HepG2 (cell line): ENCODE measurements around the gene DOC2A. TPM values are rescaled to one million over a fixed set of nuclear protein-coding genes. Genes with fewer than 3 reads are reported as not detected.
A peak's percentile ranks its signal among the peaks of the same experiment; 100 is the strongest.

ENCODE experiments used
- CAMTA2 ChIP-seq: sonication (generic); formaldehyde crosslinking; IDR thresholded peaks from 2 replicates; pipeline ENCODE4 v1.4.0; 2020; ENCODE audit warnings: mild to moderate bottlenecking, missing genetic modification reagents, borderline replicate concordance
- HOXD1 ChIP-seq: sonication (generic); formaldehyde crosslinking; IDR thresholded peaks from 2 replicates; pipeline ENCODE4 v1.5.0; 2020; ENCODE audit warnings: missing genetic modification reagents
- LBX2 ChIP-seq: sonication (generic); formaldehyde crosslinking; IDR thresholded peaks from 2 replicates; pipeline ENCODE4 v1.5.0; 2020; ENCODE audit warnings: missing genetic modification reagents, mild to moderate bottlenecking, borderline replicate concordance
- LRRFIP1 ChIP-seq: sonication (generic); formaldehyde crosslinking; conservative IDR thresholded peaks from 2 replicates; pipeline ENCODE4 v1.4.0; 2020; ENCODE audit warnings: missing genetic modification reagents
- MATR3 ChIP-seq: sonication (generic); formaldehyde crosslinking; IDR thresholded peaks from 2 replicates; pipeline ENCODE4 v1.4.0; 2020; ENCODE audit warnings: missing genetic modification reagents
- PHF21A ChIP-seq: sonication (generic); formaldehyde crosslinking; IDR thresholded peaks from 2 replicates; pipeline ENCODE4 v1.5.0; 2020; ENCODE audit warnings: mild to moderate bottlenecking, missing genetic modification reagents
- PLRG1 ChIP-seq: fragments of 450-650 bp; conservative IDR thresholded peaks from 2 replicates; pipeline ENCODE4 v1.6.1; 2016
- RBFOX2 ChIP-seq: fragments of 200-400 bp; formaldehyde crosslinking; IDR thresholded peaks from 2 replicates; pipeline ENCODE4 v1.6.1; 2017; ENCODE audit warnings: low read depth, mild to moderate bottlenecking, low read length
- RCOR2 ChIP-seq: IDR thresholded peaks from 2 replicates; pipeline ENCODE4 v1.6.1; 2016; ENCODE audit warnings: missing biosample characterization, missing genetic modification reagents
- SAFB2 ChIP-seq: sonication (generic); formaldehyde crosslinking; IDR thresholded peaks from 2 replicates; pipeline ENCODE4 v1.5.1; 2020; ENCODE audit warnings: missing genetic modification reagents, low read depth, mild to moderate bottlenecking, borderline replicate concordance
- SNAPC2 ChIP-seq: sonication (generic); formaldehyde crosslinking; IDR thresholded peaks from 2 replicates; pipeline ENCODE4 v1.8.1; 2022; ENCODE audit warnings: mild to moderate bottlenecking, missing genetic modification reagents
- SP140L ChIP-seq: sonication (generic); formaldehyde crosslinking; IDR thresholded peaks from 2 replicates; pipeline ENCODE4 v1.4.0; 2020; ENCODE audit warnings: missing genetic modification reagents, borderline replicate concordance
- STAT6 ChIP-seq: sonication (generic); formaldehyde crosslinking; IDR thresholded peaks from 2 replicates; pipeline ENCODE4 v1.4.0; 2020; ENCODE audit warnings: missing genetic modification reagents, mild to moderate bottlenecking, borderline replicate concordance
- TBP ChIP-seq: sonication (generic); formaldehyde crosslinking; IDR thresholded peaks from 2 replicates; pipeline ENCODE4 v1.5.0; 2020; ENCODE audit warnings: missing genetic modification reagents
- TCF12 ChIP-seq, 2 experiments: fragments of 450-650 bp in 1 of 2; sonication (generic) in 1 of 2; formaldehyde crosslinking in 1 of 2; IDR thresholded peaks; 2 replicates each; pipeline versions ENCODE4 v1.6.1 to v1.8.0; 2017 to 2022; ENCODE audit warnings: antibody characterized with exemption in 1 of 2, mild to moderate bottlenecking in 1 of 2, missing genetic modification reagents in 1 of 2, moderate library complexity in 1 of 2
- TEAD2 ChIP-seq: sonication (generic); formaldehyde crosslinking; IDR thresholded peaks from 2 replicates; pipeline ENCODE4 v1.9.0; 2021; ENCODE audit warnings: missing genetic modification reagents
- ZMYM2 ChIP-seq: sonication (generic); formaldehyde crosslinking; IDR thresholded peaks from 2 replicates; pipeline ENCODE4 v1.8.0; 2022; ENCODE audit warnings: mild to moderate bottlenecking, missing genetic modification reagents
- ZNF10 ChIP-seq: sonication (generic); formaldehyde crosslinking; IDR thresholded peaks from 2 replicates; pipeline ENCODE4 v1.4.0; 2020; ENCODE audit warnings: mild to moderate bottlenecking, low read depth, missing genetic modification reagents, borderline replicate concordance
- ZNF124 ChIP-seq: sonication (generic); formaldehyde crosslinking; IDR thresholded peaks from 2 replicates; pipeline ENCODE4 v1.4.0; 2020; ENCODE audit warnings: missing genetic modification reagents
- ZNF20 ChIP-seq: sonication (generic); formaldehyde crosslinking; IDR thresholded peaks from 2 replicates; pipeline ENCODE4 v1.4.0; 2020; ENCODE audit warnings: mild to moderate bottlenecking, moderate library complexity, missing genetic modification reagents
- ZNF24 ChIP-seq: fragments of 450-650 bp; IDR thresholded peaks from 2 replicates; pipeline ENCODE4 v1.6.1; 2017; ENCODE audit warnings: antibody characterized with exemption, mild to moderate bottlenecking
- ZNF296 ChIP-seq: sonication (generic); formaldehyde crosslinking; conservative IDR thresholded peaks from 2 replicates; pipeline ENCODE4 v1.5.0; 2020; ENCODE audit warnings: mild to moderate bottlenecking, missing genetic modification reagents
- ZNF549 ChIP-seq: sonication (generic); formaldehyde crosslinking; IDR thresholded peaks from 2 replicates; pipeline ENCODE4 v1.5.0; 2020; ENCODE audit warnings: missing genetic modification reagents
- ZNF619 ChIP-seq: sonication (generic); formaldehyde crosslinking; IDR thresholded peaks from 2 replicates; pipeline ENCODE4 v1.4.0; 2020; ENCODE audit warnings: mild to moderate bottlenecking, missing genetic modification reagents
- ZNF678 ChIP-seq: sonication (generic); formaldehyde crosslinking; IDR thresholded peaks from 2 replicates; pipeline ENCODE4 v1.4.0; 2020; ENCODE audit warnings: mild to moderate bottlenecking, missing genetic modification reagents
- ZNF720 ChIP-seq: sonication (generic); formaldehyde crosslinking; IDR thresholded peaks from 2 replicates; pipeline ENCODE4 v1.4.0; 2020; ENCODE audit warnings: missing genetic modification reagents
- polyA plus RNA-seq, 8 experiments: library from polyadenylated mRNA; depleted of rRNA in 3 of 8; stranded (reverse) in 7 of 8; unstranded in 1 of 8; fragments of >200 nt; fragmentation: Illumina TruSeq in 4 of 8; extraction: Trizol in 4 of 8; gene quantifications; 2 replicates each; pipeline versions ENCODE4 v1.2.1 to v1.2.3, GENCODE V29; 2011 to 2016; ENCODE audit warnings: low read depth in 4 of 8, missing spikeins in 1 of 8, mixed read lengths in 1 of 8; ENCODE audit not compliant: insufficient read depth in 1 of 8
- total RNA-seq, 5 experiments: library from RNA; depleted of rRNA; stranded (reverse); fragments of >200 nt; fragmentation: Illumina TruSeq; extraction: Trizol; gene quantifications; 2 replicates each; pipeline ENCODE4 v1.2.3, GENCODE V29; 2016; ENCODE audit warnings: low read depth in 1 of 5

Gene DOC2A
- total and polyA plus RNA-seq, 2 of the 13 experiments (the other 11 are each of a cell fraction or from before 2014, with no cell fraction given) = 0.15 to 0.55 TPM

- TF ChIP-seq SAFB2 (CRISPR knock-in tag) (peak; percentile 78), ZNF619 (CRISPR knock-in tag) (no peak), TBP (CRISPR knock-in tag) (no peak), ZNF10 (CRISPR knock-in tag) (no peak), PLRG1 (no peak), ZMYM2 (CRISPR knock-in tag) (peak; percentile 51; the same call in 1 of the 2 replicates), SP140L (CRISPR knock-in tag) (no peak; the same call in 1 of the 2 replicates), RCOR2 (CRISPR knock-in tag) (no peak), TEAD2 (0 out of 2 replicates have a peak, but pooled peaks have one; percentile 71), LRRFIP1 (CRISPR knock-in tag) (no peak), CAMTA2 (peak; percentile 79; the same call in 1 of the 2 replicates), ZNF296 (CRISPR knock-in tag) (peak; percentile 31; the same call in 1 of the 2 replicates), RBFOX2 (peak; percentile 90), ZNF549 (CRISPR knock-in tag) (no peak), MATR3 (CRISPR knock-in tag) (no peak), LBX2 (CRISPR knock-in tag) (peak; percentile 74; the same call in 1 of the 2 replicates), ZNF720 (CRISPR knock-in tag) (no peak; the same call in 1 of the 2 replicates), HOXD1 (CRISPR knock-in tag) (peak; percentile 74; the same call in 1 of the 2 replicates), ZNF20 (CRISPR knock-in tag) (no peak), ZNF24 (no peak), ZNF678 (CRISPR knock-in tag) (peak; percentile 72; the same call in 1 of the 2 replicates), PHF21A (CRISPR knock-in tag) (peak; percentile 42; the same call in 1 of the 2 replicates), TCF12 (IDR thresholded peaks at IDR 0.05) (no peak), TCF12 (CRISPR knock-in tag; IDR thresholded peaks at IDR 0.05) (peak; percentile 70; the same call in 1 of the 2 replicates), STAT6 (no peak), SNAPC2 (peak; percentile 28), ZNF124 (CRISPR knock-in tag) (peak; percentile 73)
Observed at GRCh38 chr16:29973384-29974246, 37.2 kb downstream of the DOC2A start, which contains the start of gene TAOK2 (continued).
